ENCODE measurements around the gene NRCAM. TPM values are rescaled to one million over a fixed set of nuclear protein-coding genes. Genes with fewer than 3 reads are reported as not detected.

Gene NRCAM
- total and polyA plus RNA-seq, 2 donors (not counting 1 experiment from before 2014, with no cell fraction given) = 0.75 to 4.6 TPM

DNA sequence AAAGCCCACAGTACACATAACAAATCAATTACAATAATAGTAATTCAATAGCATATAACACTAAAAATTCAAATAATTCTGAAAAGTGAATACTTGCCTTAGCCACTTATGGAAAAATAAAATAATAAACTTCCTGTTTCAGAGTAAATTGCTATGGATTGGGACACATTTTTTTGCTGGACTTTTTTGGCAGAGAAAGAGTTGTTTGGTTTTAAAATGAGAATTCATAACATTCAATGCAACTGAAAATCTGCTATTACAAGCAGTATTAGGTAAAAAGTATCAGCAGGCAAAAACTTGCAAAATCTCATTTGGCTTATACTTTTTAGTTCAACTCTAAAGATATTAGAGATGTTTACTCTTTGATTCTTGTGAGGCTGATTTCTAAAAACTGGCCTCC lies 141.7 kb downstream of the NRCAM start:
- no peak overlapping the region for H3K9ac ChIP-seq (ENCODE audit: low read length)
- ATAC-seq (ENCODE audit: low read depth) (no peak), DNase-seq (no peak)
- H3K36me3 ChIP-seq (replicated peaks in 1 of 2; ENCODE audit: control extremely low read depth in 1 of 2, control insufficient read depth in 1 of 2, extremely low read depth in 1 of 2, insufficient read depth in 2 of 2, low read length in 1 of 2) = no peaks in the 10 kb centered on the region
- H3K4me2 ChIP-seq (replicated peaks; ENCODE audit: low read depth, low read length, poor library complexity, severe bottlenecking) = no peak overlapping the region
- TF ChIP-seq EZH2 (IDR thresholded peaks at IDR 0.05; ENCODE audit: borderline replicate concordance, insufficient read depth, low read depth, low read length, poor library complexity, severe bottlenecking) (no peak), CTCF (IDR thresholded peaks at IDR 0.05) (no peak)
- H3K4me1 ChIP-seq (ENCODE audit: control insufficient read depth in 2 of 2, insufficient read depth in 2 of 2, low read length in 2 of 2) = no peaks in the 10 kb centered on the region
- no peaks in the 10 kb centered on the region for H3K9me3 ChIP-seq (ENCODE audit: control extremely low read depth in 1 of 3, control insufficient read depth in 2 of 3, insufficient read depth in 1 of 3, low read length in 2 of 3)
- ChIA-PET POLR2A (no interaction called here), CTCF (no interaction called here)
- H3K27me3 ChIP-seq (replicated peaks in 1 of 4; ENCODE audit: control extremely low read depth in 1 of 4, control insufficient read depth in 3 of 4, insufficient read depth in 4 of 4, low read length in 3 of 4) = no peaks in the 10 kb centered on the region
- H3K79me2 ChIP-seq (ENCODE audit: control insufficient read depth, insufficient read depth, low read length) = no peaks in the 10 kb centered on the region
- no peak overlapping the region for H3K27ac ChIP-seq (ENCODE audit: low read length in 2 of 2)
- Mint-ChIP-seq H3K27me3 (no peaks in the 10 kb centered on the region), H3K9me3 (ENCODE audit: insufficient read depth) (no peaks in the 10 kb centered on the region), H3K27ac (no peak overlapping the region), H3K4me1 (peaks cover 20% of the 10 kb centered on the region), H3K4me3 (no peak overlapping the region)
- no peak overlapping the region for H2AFZ ChIP-seq (ENCODE audit: insufficient read depth, low read depth, low read length, poor library complexity, severe bottlenecking)
- intact Hi-C loops (cut with micrococcal nuclease) = no loop called here
- H4K20me1 ChIP-seq (ENCODE audit: control insufficient read depth, insufficient read depth, low read length, poor library complexity, severe bottlenecking) = no peaks in the 10 kb centered on the region
- no peak overlapping the region for H3K4me3 ChIP-seq (ENCODE audit: control extremely low read depth in 1 of 5, extremely low read depth in 1 of 5, insufficient read depth in 1 of 5, low read depth in 2 of 5, low read length in 4 of 5)

DNA sequence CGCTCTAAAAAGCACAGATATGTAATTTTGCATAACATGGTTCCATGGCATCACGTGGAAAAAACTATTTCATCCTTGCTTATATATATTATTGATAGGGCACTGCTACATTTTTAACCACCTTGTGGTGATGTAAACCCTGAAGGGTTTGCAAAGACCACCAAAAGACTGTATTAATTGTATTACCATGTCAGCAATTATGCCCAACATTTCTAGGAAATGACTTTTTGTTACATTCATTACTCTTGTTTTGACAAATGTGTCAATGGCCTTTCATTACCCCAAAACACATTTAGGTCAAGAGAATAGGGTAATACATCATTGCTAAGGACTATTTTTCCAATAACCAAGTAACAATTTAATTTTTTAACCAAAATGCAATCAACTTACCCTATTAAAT lies 142.2 kb downstream of the NRCAM start:
- whole genome bisulfite sequencing (ENCODE audit: insufficient coverage) = 100% methylated on average over 1 of the region's 2 CpGs
- no peak overlapping the region for H3K9ac ChIP-seq (ENCODE audit: low read length)
- DNase-seq (no peak), ATAC-seq (ENCODE audit: low read depth) (no peak)
- H3K4me3 ChIP-seq (ENCODE audit: control extremely low read depth in 1 of 5, extremely low read depth in 1 of 5, insufficient read depth in 1 of 5, low read depth in 2 of 5, low read length in 4 of 5) = no peak overlapping the region
- no peaks in the 10 kb centered on the region for H3K4me1 ChIP-seq (ENCODE audit: control insufficient read depth in 2 of 2, insufficient read depth in 2 of 2, low read length in 2 of 2)
- no peaks in the 10 kb centered on the region for H3K36me3 ChIP-seq (replicated peaks in 1 of 2; ENCODE audit: control extremely low read depth in 1 of 2, control insufficient read depth in 1 of 2, extremely low read depth in 1 of 2, insufficient read depth in 2 of 2, low read length in 1 of 2)
- ChIA-PET POLR2A (no interaction called here), CTCF (no interaction called here)
- no peak for TF ChIP-seq CTCF (IDR thresholded peaks at IDR 0.05)
- TF ChIP-seq EZH2 (IDR thresholded peaks at IDR 0.05; ENCODE audit: borderline replicate concordance, insufficient read depth, low read depth, low read length, poor library complexity, severe bottlenecking) = no peak
- H4K20me1 ChIP-seq (ENCODE audit: control insufficient read depth, insufficient read depth, low read length, poor library complexity, severe bottlenecking) = no peaks in the 10 kb centered on the region
- intact Hi-C loops (cut with micrococcal nuclease) = no loop called here
- H3K27me3 ChIP-seq (replicated peaks in 1 of 4; ENCODE audit: control extremely low read depth in 1 of 4, control insufficient read depth in 3 of 4, insufficient read depth in 4 of 4, low read length in 3 of 4) = no peaks in the 10 kb centered on the region
- no peak overlapping the region for H3K4me3 Mint-ChIP-seq
- no peaks in the 10 kb centered on the region for H3K9me3 Mint-ChIP-seq (ENCODE audit: insufficient read depth)
- no peak overlapping the region for H3K27ac Mint-ChIP-seq
- no peak overlapping the region for H2AFZ ChIP-seq (ENCODE audit: insufficient read depth, low read depth, low read length, poor library complexity, severe bottlenecking)
- H3K4me1 Mint-ChIP-seq = peaks cover 21% of the 10 kb centered on the region
- no peaks in the 10 kb centered on the region for H3K27me3 Mint-ChIP-seq
- no peak overlapping the region for H3K4me2 ChIP-seq (replicated peaks; ENCODE audit: low read depth, low read length, poor library complexity, severe bottlenecking)
- H3K27ac ChIP-seq (ENCODE audit: low read length in 2 of 2) = no peak overlapping the region
- no peaks in the 10 kb centered on the region for H3K79me2 ChIP-seq (ENCODE audit: control insufficient read depth, insufficient read depth, low read length)
- no peaks in the 10 kb centered on the region for H3K9me3 ChIP-seq (ENCODE audit: control extremely low read depth in 1 of 3, control insufficient read depth in 2 of 3, insufficient read depth in 1 of 3, low read length in 2 of 3)

All from B cell (primary cell).